IMR-90 (cell line): ENCODE data around the gene GPR39. TPM values are rescaled to one million over a fixed set of nuclear protein-coding genes. Genes with fewer than 3 reads are reported as not detected.
A peak's percentile ranks its signal among the peaks of the same experiment; 100 is the strongest.

Experiments used
- ATAC-seq: fragments of 200-7000 bp; cut with Tn5 transposase; 2 replicates; pipeline ENCODE4 v1.9.1; 2020; ENCODE audit warnings: low read depth, mild to moderate bottlenecking, moderate library complexity
- BruUV-seq: library from RNA; stranded (reverse); fragments of 400-500 nt; replicated peaks from 2 replicates; lab custom pipeline; 2021; lab: Mats Ljungman, UMichigan
- CTCF ChIA-PET: fragments of 300-600 bp; formaldehyde crosslinking; extraction: SDS; loops from one replicate; lab custom pipeline; 2021; ENCODE audit warnings: antibody characterized with exemption; lab: Yijun Ruan, JAX
- POLR2A ChIA-PET: fragments of 300-600 bp; sonication (Branson Sonifier 250); formaldehyde crosslinking; loops from one replicate; lab custom pipeline; 2022; ENCODE audit warnings: antibody characterized with exemption; ENCODE audit not compliant: unreplicated experiment; lab: Charles Lee
- DNase-seq: peaks from one replicate; pipeline ENCODE4 v3.0.0; 2013
- H2AFZ ChIP-seq: replicated peaks from 2 replicates; pipeline ENCODE3; 2013; ENCODE audit warnings: low read length, mild to moderate bottlenecking; ENCODE audit not compliant: poor library complexity
- H2AK5ac ChIP-seq: 2 replicates; pipeline ENCODE4 v1.6.1; 2013; ENCODE audit warnings: low read depth, low read length, inconsistent platforms
- H2AK9ac ChIP-seq: replicated peaks from 2 replicates; pipeline ENCODE3; 2013; ENCODE audit warnings: mild to moderate bottlenecking, low read depth, low read length, moderate library complexity; ENCODE audit not compliant: poor library complexity
- H2BK120ac ChIP-seq: 2 replicates; pipeline ENCODE4 v1.6.1; 2013; ENCODE audit warnings: low read depth, low read length, inconsistent platforms
- H2BK15ac ChIP-seq: 3 replicates; pipeline ENCODE4 v1.6.1; 2013; ENCODE audit warnings: low read depth, low read length, inconsistent platforms
- H2BK20ac ChIP-seq: 2 replicates; pipeline ENCODE4 v1.6.1; 2013; ENCODE audit warnings: low read depth, mild to moderate bottlenecking, inconsistent platforms, low read length, moderate library complexity
- H2BK5ac ChIP-seq: 2 replicates; pipeline ENCODE4 v1.6.1; 2013; ENCODE audit warnings: mild to moderate bottlenecking, low read depth, low read length, inconsistent platforms; ENCODE audit not compliant: poor library complexity, severe bottlenecking
- H3K14ac ChIP-seq: replicated peaks from 2 replicates; pipeline ENCODE4 v1.6.1; 2013; ENCODE audit warnings: low read depth, low read length, inconsistent platforms
- H3K18ac ChIP-seq: 2 replicates; pipeline ENCODE4 v1.6.1; 2013; ENCODE audit warnings: low read depth, low read length, control low read depth
- H3K23ac ChIP-seq: 2 replicates; pipeline ENCODE4 v1.6.1; 2013; ENCODE audit warnings: low read depth, low read length, inconsistent platforms
- H3K27ac ChIP-seq: 2 replicates; pipeline ENCODE4 v1.5.1; 2013; ENCODE audit warnings: mild to moderate bottlenecking, control low read depth, low read length; ENCODE audit not compliant: insufficient read depth
- H3K27me3 ChIP-seq: 2 replicates; pipeline ENCODE4 v1.6.1; 2013; ENCODE audit warnings: low read length; ENCODE audit not compliant: control insufficient read depth, insufficient read depth
- H3K36me3 ChIP-seq: 2 replicates; pipeline ENCODE4 v1.6.1; 2013; ENCODE audit warnings: low read length, mixed read lengths; ENCODE audit not compliant: control insufficient read depth, insufficient read depth
- H3K4ac ChIP-seq: 2 replicates; pipeline ENCODE4 v1.6.1; 2013; ENCODE audit warnings: low read depth, low read length, inconsistent platforms
- H3K4me1 ChIP-seq: 2 replicates; pipeline ENCODE4 v1.6.1; 2013; ENCODE audit warnings: low read length, mixed read lengths; ENCODE audit not compliant: control insufficient read depth, insufficient read depth
- H3K4me2 ChIP-seq: 2 replicates; pipeline ENCODE4 v1.6.1; 2013; ENCODE audit warnings: low read depth, mild to moderate bottlenecking, control low read depth, low read length, moderate library complexity
- H3K4me3 ChIP-seq: 2 replicates; pipeline ENCODE4 v1.5.1; 2013; ENCODE audit warnings: low read depth, mild to moderate bottlenecking, control low read depth, low read length, moderate library complexity; ENCODE audit not compliant: insufficient read depth
- H3K56ac ChIP-seq: 2 replicates; pipeline ENCODE4 v1.6.1; 2013; ENCODE audit warnings: low read length, inconsistent platforms; ENCODE audit not compliant: insufficient read depth; ENCODE audit errors: extremely low read depth
- H3K79me1 ChIP-seq, 2 experiments: 2 replicates each; pipeline ENCODE4 v1.6.1; 2013; ENCODE audit warnings: low read length in 2 of 2, inconsistent platforms in 1 of 2, low read depth in 1 of 2
- H3K9ac ChIP-seq: 2 replicates; pipeline ENCODE4 v1.6.1; 2013; ENCODE audit warnings: low read depth, low read length, control low read depth
- H3K9me1 ChIP-seq: 2 replicates; pipeline ENCODE4 v1.6.1; 2013; ENCODE audit warnings: low read length, inconsistent platforms; ENCODE audit not compliant: insufficient read depth
- H3K9me3 ChIP-seq: 2 replicates; pipeline ENCODE4 v1.6.1; 2013; ENCODE audit warnings: low read length; ENCODE audit not compliant: control insufficient read depth, insufficient read depth
- H4K20me1 ChIP-seq: 2 replicates; pipeline ENCODE4 v1.6.1; 2013; ENCODE audit warnings: low read length, inconsistent platforms; ENCODE audit not compliant: insufficient read depth
- H4K5ac ChIP-seq: 2 replicates; pipeline ENCODE4 v1.6.1; 2013; ENCODE audit warnings: mild to moderate bottlenecking, low read depth, low read length, control low read depth
- H4K8ac ChIP-seq, 2 experiments: 2 replicates each; pipeline ENCODE4 v1.6.1; 2013; ENCODE audit warnings: low read depth in 2 of 2, low read length in 2 of 2, control low read depth in 1 of 2, inconsistent platforms in 1 of 2
- H4K91ac ChIP-seq: 2 replicates; pipeline ENCODE4 v1.6.1; 2013; ENCODE audit warnings: low read depth, low read length, inconsistent platforms; ENCODE audit not compliant: insufficient read depth
- CEBPB ChIP-seq: IDR thresholded peaks from 2 replicates; pipeline ENCODE4 v1.6.1; 2012; ENCODE audit warnings: low read depth, low read length, improper control_type of control experiment
- CHD1 ChIP-seq: IDR thresholded peaks from 2 replicates; pipeline ENCODE4 v1.6.1; 2012; ENCODE audit warnings: low read depth, low read length, improper control_type of control experiment
- CTCF ChIP-seq: conservative IDR thresholded peaks from 2 replicates; pipeline ENCODE4 v1.5.1; 2012; ENCODE audit warnings: mild to moderate bottlenecking, low read depth, low read length, improper control_type of control experiment
- ELK1 ChIP-seq: fragments of 150-350 bp; IDR thresholded peaks from 2 replicates; pipeline ENCODE4 v1.6.1; 2016; ENCODE audit warnings: low read depth, mild to moderate bottlenecking, low read length, moderate library complexity, borderline replicate concordance
- FOS ChIP-seq: fragments of 150-350 bp; IDR thresholded peaks from 2 replicates; pipeline ENCODE4 v1.6.1; 2016; ENCODE audit warnings: low read depth, low read length
- MAFK ChIP-seq: IDR thresholded peaks from 2 replicates; pipeline ENCODE4 v1.6.1; 2012; ENCODE audit warnings: low read depth, low read length, improper control_type of control experiment
- MAZ ChIP-seq: IDR thresholded peaks from 2 replicates; pipeline ENCODE4 v1.6.1; 2012; ENCODE audit warnings: low read depth, mild to moderate bottlenecking, low read length, improper control_type of control experiment, moderate library complexity, borderline replicate concordance
- MXI1 ChIP-seq: IDR thresholded peaks from 2 replicates; pipeline ENCODE4 v1.6.1; 2012; ENCODE audit warnings: low read depth, mild to moderate bottlenecking, low read length, moderate library complexity, borderline replicate concordance
- NFE2L2 ChIP-seq: fragments of 150-350 bp; IDR thresholded peaks from 2 replicates; pipeline ENCODE4 v1.6.1; 2016; ENCODE audit warnings: low read depth, mild to moderate bottlenecking, low read length
- POLR2A ChIP-seq: IDR thresholded peaks from 2 replicates; pipeline ENCODE4 v1.6.1; 2012; ENCODE audit warnings: mild to moderate bottlenecking, low read depth, low read length
- RAD21 ChIP-seq: IDR thresholded peaks from 2 replicates; pipeline ENCODE4 v1.6.1; 2012; ENCODE audit warnings: low read length, improper control_type of control experiment
- RCOR1 ChIP-seq: IDR thresholded peaks from 2 replicates; pipeline ENCODE4 v1.6.1; 2012; ENCODE audit warnings: mild to moderate bottlenecking, low read length, improper control_type of control experiment; ENCODE audit not compliant: insufficient replicate concordance
- RFX5 ChIP-seq: IDR thresholded peaks from 2 replicates; pipeline ENCODE4 v1.8.0; 2012; ENCODE audit warnings: low read depth, mild to moderate bottlenecking, low read length, moderate library complexity
- SMC3 ChIP-seq: fragments of 150-350 bp; IDR thresholded peaks from 2 replicates; pipeline ENCODE4 v1.6.1; 2016; ENCODE audit warnings: low read depth, mild to moderate bottlenecking, antibody characterized with exemption, low read length, moderate library complexity
- USF2 ChIP-seq: fragments of 150-350 bp; IDR thresholded peaks from 2 replicates; pipeline ENCODE4 v1.6.1; 2017; ENCODE audit warnings: mild to moderate bottlenecking, antibody characterized with exemption, low read length, low read depth
- WGBS, 2 experiments: methylation state at CpG; one replicate each; pipeline versions ENCODE4 v1.1.5 to v1.1.7; 2013; ENCODE audit warnings: missing lambda C conversion rate in 2 of 2; ENCODE audit not compliant: insufficient read length in 1 of 2; ENCODE audit errors: extremely low coverage in 2 of 2; 5-methylcytosine and 5-hydroxymethylcytosine counted together
- dilution Hi-C: fragments of 300-500 bp; cut with HindIII; formaldehyde crosslinking; loops from one replicate; pipeline ENCODE4 v1.14.3; 2018; ENCODE audit warnings: low sequenced_read_pairs; ENCODE audit not compliant: unreplicated experiment
- in situ Hi-C: fragments of 300-500 bp; cut with MboI; formaldehyde crosslinking; loops from 3 replicates; pipeline ENCODE4 v1.14.3; 2019; ENCODE audit warnings: low sequenced_read_pairs, inconsistent platforms, mixed read lengths
- intact Hi-C: fragments of 100-400 bp; cut with micrococcal nuclease; formaldehyde crosslinking; loops from 2 replicates; pipeline ENCODE4 v1.10.0; 2022
- polyA plus RNA-seq, 3 experiments: library from polyadenylated mRNA; depleted of rRNA; stranded (reverse); fragments of >200 nt; gene quantifications; 2 replicates each; pipeline ENCODE4 v1.2.3, GENCODE V29; 2012; ENCODE audit warnings: low replicate concordance in 1 of 3
- total RNA-seq: library from RNA; depleted of rRNA; stranded (reverse); fragments of >200 nt; gene quantifications from 2 replicates; pipeline ENCODE4 v1.2.3, GENCODE V29; 2012

Gene GPR39
- total and polyA plus RNA-seq, 2 of the 4 experiments (the other 2 are of a cell fraction) = 4.4 to 9.0 TPM

- whole genome bisulfite sequencing, 2 experiments = no CpG with 5 or more reads among the region's 8 CpGs
- no peak overlapping the region for H3K4me3 ChIP-seq
- TF ChIP-seq MAZ (no peak), RFX5 (no peak), POLR2A (no peak), NFE2L2 (no peak), SMC3 (no peak), CEBPB (no peak), MXI1 (no peak), FOS (no peak), RAD21 (no peak), RCOR1 (no peak), CTCF (no peak), ELK1 (no peak), MAFK (no peak), USF2 (no peak), CHD1 (no peak)
Measured at GRCh38 chr2:132652474-132652873, 235.9 kb downstream of the GPR39 start.

More at GRCh38 chr2:132652474-132652873, 235.9 kb downstream of the GPR39 start:
- ATAC-seq (peak; percentile 8; the same call in 1 of the 2 replicates), DNase-seq (no peak)
- ChIA-PET POLR2A (interaction anchor here (0.5 kb wide), 1 partner anchor 163 kb away, joined by 5 read pairs; no protein-coding TSS in a partner anchor), CTCF (interaction anchor here (0.5 to 2.1 kb wide), 3 partner anchors 16 to 412 kb away, joined by 3 to 5 read pairs (median 4); no protein-coding TSS in a partner anchor)
- Histone ChIP-seq H3K79me1 (peaks cover 9 to 82% of the 10 kb centered on the region in 2 experiments; a peak in 3 of 4 replicates), H3K23ac (peak overlapping the region; percentile 87), H3K27me3 (no peaks in the 10 kb centered on the region), H2BK120ac (peak overlapping the region; percentile 97), H3K14ac (peak overlapping the region; percentile 92), H2BK5ac (peak overlapping the region; percentile 66), H4K8ac (peak overlapping the region; percentile 31 to 88), H2BK20ac (peak overlapping the region; percentile 98), H2AK9ac (peak overlapping the region; percentile 17), H3K56ac (peak overlapping the region; percentile 77; the same call in 1 of the 2 replicates), H2AK5ac (peak overlapping the region; percentile 94; the same call in 1 of the 2 replicates), H2AFZ (peak overlapping the region; percentile 46), H3K36me3 (peaks cover 4% of the 10 kb centered on the region; the same call in 1 of the 2 replicates), H3K9ac (no peak overlapping the region), H2BK15ac (peak overlapping the region; percentile 61; the same call in 2 of the 3 replicates), H3K9me3 (no peaks in the 10 kb centered on the region), H4K5ac (peak overlapping the region; percentile 24), H3K18ac (peak overlapping the region; percentile 73), H4K20me1 (peaks cover 9% of the 10 kb centered on the region; the same call in 1 of the 2 replicates), H4K91ac (peak overlapping the region; percentile 88), H3K27ac (peak overlapping the region; percentile 78), H3K4me2 (no peak overlapping the region), H3K4me1 (peaks cover 13% of the 10 kb centered on the region), H3K9me1 (peaks cover 32% of the 10 kb centered on the region), H3K4ac (peak overlapping the region; percentile 90)
- intact Hi-C loops = loop anchor here (5.0 kb wide), 1 partner anchor 520 kb away; no protein-coding TSS in a partner anchor
- no TSS peak for BruUV-seq
- dilution Hi-C loops = no loop called here
- in situ Hi-C loops = loop anchor here (5.0 to 25.0 kb wide), 3 partner anchors 515 to 1185 kb away; partner anchors contain the start of gene NCKAP5
